ENCODE data around the gene MAGEF1.

Gene MAGEF1

DNA sequence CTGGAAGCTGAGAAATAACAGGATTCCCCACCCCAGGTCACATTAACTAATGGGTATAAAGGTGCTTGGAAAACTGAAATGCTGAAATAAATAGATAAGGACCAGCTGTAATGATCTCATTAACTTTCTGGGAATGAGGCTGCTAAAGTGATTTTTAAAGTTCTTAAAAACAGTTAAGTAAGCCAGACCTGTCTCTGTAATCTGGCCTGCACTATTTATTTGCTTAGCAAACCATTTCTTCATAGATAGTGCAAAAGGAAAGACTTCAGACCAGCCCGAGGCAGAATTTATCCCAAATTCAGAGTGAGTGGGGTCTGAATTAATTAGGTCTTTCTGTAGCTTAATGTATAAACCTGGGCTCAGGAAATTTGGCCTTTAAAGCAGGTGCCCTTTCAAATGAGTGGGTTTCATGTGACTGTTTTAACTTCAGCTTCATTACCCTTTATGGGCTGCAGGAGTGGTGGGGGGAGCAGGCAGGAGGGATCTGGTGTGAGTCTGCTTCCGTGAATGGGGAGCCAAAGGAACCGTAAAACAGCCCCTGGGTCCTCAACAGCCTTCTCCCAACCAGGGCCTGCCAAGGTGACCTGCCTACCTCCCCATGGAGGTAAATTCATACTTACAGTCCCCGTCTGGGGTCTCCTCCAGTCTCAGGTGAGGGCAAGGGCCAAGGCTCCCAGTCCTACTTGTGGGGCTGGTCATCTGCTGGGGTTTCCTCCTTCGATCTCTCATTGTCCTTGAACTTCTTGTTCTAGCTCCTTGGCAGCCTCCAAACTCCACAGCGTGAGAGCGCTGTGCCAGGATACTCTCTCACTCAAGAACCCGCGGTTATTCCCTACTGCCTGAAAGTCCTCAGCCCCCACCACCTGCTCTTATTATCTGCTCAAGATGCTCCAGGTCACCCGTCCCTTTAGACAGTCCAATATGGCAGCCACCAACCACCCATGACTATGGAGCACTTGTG is 31.2 kb downstream of the MAGEF1 start:
- TF ChIP-seq, protein P1, sequence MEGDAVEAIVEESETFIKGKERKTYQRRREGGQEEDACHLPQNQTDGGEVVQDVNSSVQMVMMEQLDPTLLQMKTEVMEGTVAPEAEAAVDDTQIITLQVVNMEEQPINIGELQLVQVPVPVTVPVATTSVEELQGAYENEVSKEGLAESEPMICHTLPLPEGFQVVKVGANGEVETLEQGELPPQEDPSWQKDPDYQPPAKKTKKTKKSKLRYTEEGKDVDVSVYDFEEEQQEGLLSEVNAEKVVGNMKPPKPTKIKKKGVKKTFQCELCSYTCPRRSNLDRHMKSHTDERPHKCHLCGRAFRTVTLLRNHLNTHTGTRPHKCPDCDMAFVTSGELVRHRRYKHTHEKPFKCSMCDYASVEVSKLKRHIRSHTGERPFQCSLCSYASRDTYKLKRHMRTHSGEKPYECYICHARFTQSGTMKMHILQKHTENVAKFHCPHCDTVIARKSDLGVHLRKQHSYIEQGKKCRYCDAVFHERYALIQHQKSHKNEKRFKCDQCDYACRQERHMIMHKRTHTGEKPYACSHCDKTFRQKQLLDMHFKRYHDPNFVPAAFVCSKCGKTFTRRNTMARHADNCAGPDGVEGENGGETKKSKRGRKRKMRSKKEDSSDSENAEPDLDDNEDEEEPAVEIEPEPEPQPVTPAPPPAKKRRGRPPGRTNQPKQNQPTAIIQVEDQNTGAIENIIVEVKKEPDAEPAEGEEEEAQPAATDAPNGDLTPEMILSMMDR (conservative IDR thresholded peaks at IDR 0.05; ENCODE audit: low read depth, low read length), result no peak
- no peaks in the 10 kb centered on the region for H3K4me1 ChIP-seq (ENCODE audit: low read depth, poor library complexity, severe bottlenecking)
- H3K27me3 ChIP-seq (ENCODE audit: insufficient read depth, low read depth), result no peaks in the 10 kb centered on the region
- no peak overlapping the region for H2AFZ ChIP-seq (ENCODE audit: low read depth)
- no peaks in the 10 kb centered on the region for H3K36me3 ChIP-seq (ENCODE audit: insufficient read depth)
- H3K9ac ChIP-seq, result no peak overlapping the region
- H3K79me2 ChIP-seq (ENCODE audit: insufficient read depth, low read depth), result no peaks in the 10 kb centered on the region
- no peak overlapping the region for H3K27ac ChIP-seq
- H3K4me2 ChIP-seq, result no peak overlapping the region
- H4K20me1 ChIP-seq (ENCODE audit: insufficient read depth), result no peaks in the 10 kb centered on the region
- no peak overlapping the region for H3K4me3 ChIP-seq (IDR thresholded peaks at IDR 0.05; ENCODE audit: insufficient read depth, low read depth, low read length)

DNA sequence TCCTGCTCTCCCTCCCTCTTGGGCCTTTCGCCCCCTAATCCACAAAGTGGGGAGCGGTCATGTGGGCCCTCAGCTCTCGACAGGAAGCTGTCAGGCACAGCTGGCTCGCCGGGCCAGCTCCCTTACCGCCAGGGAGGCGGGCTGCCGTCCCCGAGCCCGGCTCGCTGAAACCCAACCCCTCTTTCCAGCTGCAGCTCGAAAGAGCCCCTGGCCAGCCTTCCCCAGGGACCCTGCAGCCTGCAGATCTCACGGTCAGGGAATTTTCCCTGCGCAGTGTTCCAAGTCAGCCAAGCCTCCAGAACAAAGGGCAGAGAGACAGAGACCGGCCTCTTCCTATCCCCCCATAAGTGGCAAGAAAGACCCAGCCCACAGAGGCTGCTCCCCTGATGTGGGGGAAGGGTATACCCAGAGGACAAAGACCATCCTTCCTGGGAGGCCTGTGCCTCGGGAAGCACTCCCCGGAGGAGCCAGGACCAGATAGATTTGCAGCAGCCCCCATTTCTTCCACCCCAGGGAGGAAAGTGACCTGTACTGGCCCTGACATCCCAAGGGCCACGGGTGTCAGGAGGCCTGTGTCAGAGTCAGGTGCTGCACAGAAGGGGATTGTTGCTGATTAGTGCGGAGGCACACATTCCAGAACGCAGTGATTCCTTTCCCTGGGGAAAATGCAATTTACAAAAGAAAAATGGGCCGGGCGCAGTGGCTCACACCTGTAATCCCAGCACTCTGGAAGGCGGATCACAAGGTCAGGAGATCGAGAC is 32.6 kb downstream of the MAGEF1 start:
- TF ChIP-seq, protein P1 (conservative IDR thresholded peaks at IDR 0.05; ENCODE audit: low read depth, low read length), result no peak
- Histone ChIP-seq H3K27ac (no peak overlapping the region), H3K4me2 (no peak overlapping the region)

DNA sequence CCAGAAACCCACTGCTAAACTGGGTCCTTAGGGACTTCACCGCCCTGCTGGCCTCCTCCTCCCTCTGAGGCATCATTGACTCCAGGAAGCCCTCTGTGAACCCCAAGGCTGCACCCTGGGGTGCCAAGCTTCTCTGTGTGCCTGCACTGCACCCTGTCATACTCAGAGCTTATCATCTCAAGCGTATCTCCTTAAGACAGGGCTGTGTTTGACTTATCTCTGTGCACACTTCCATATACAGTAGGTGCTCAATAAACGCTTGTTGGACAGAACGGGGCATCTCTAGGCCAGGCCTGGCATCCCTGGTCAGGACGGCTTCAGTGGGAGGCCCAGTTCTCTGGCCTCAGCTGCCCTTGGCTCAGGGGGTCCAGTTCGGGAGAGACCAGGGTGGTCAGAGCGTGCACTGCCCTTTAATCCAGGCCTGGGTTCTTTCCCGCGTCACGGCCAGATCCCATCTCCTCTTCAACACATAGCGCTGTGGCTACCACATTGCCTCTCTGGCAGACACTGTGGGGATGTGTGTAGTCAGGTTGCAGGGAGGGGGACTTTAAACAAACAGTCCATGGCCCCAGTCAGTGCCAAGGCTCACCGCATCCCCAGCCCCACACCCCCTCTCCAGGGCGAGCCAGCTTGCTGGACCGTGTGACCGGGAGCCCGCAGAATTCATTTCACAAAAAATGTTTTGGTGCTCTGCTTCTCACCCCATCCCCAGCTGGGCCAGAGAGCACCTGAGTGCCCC is 33.4 kb downstream of the MAGEF1 start:
- Histone ChIP-seq H2AFZ (ENCODE audit: low read depth) (no peak overlapping the region), H3K4me1 (ENCODE audit: low read depth, poor library complexity, severe bottlenecking) (no peaks in the 10 kb centered on the region), H3K27ac (no peak overlapping the region), H3K27me3 (ENCODE audit: insufficient read depth, low read depth) (no peaks in the 10 kb centered on the region), H3K36me3 (ENCODE audit: insufficient read depth) (no peaks in the 10 kb centered on the region), H3K4me3 (IDR thresholded peaks at IDR 0.05; ENCODE audit: insufficient read depth, low read depth, low read length) (no peak overlapping the region), H3K9ac (no peak overlapping the region), H4K20me1 (ENCODE audit: insufficient read depth) (no peaks in the 10 kb centered on the region), H3K4me2 (no peak overlapping the region), H3K79me2 (ENCODE audit: insufficient read depth, low read depth) (no peaks in the 10 kb centered on the region)
- TF ChIP-seq, protein P1 (conservative IDR thresholded peaks at IDR 0.05; ENCODE audit: low read depth, low read length), result no peak

More for the DNA sequence above, 32.6 kb downstream of the MAGEF1 start:
- Histone ChIP-seq H4K20me1 (ENCODE audit: insufficient read depth) (no peaks in the 10 kb centered on the region), H3K79me2 (ENCODE audit: insufficient read depth, low read depth) (no peaks in the 10 kb centered on the region), H2AFZ (ENCODE audit: low read depth) (no peak overlapping the region), H3K4me3 (IDR thresholded peaks at IDR 0.05; ENCODE audit: insufficient read depth, low read depth, low read length) (no peak overlapping the region), H3K9ac (no peak overlapping the region), H3K27me3 (ENCODE audit: insufficient read depth, low read depth) (no peaks in the 10 kb centered on the region), H3K36me3 (ENCODE audit: insufficient read depth) (no peaks in the 10 kb centered on the region), H3K4me1 (ENCODE audit: low read depth, poor library complexity, severe bottlenecking) (no peaks in the 10 kb centered on the region)
